ENCODE data around the gene ZNF599. TPM values are rescaled to one million over a fixed set of nuclear protein-coding genes. Genes with fewer than 3 reads are reported as not detected.
A peak's percentile ranks its signal among the peaks of the same experiment; 100 is the strongest.

ZNF599 gene
- total and polyA plus RNA-seq, 2 of the 13 experiments (the other 11 are each of a cell fraction or from before 2014, with no cell fraction given), result 5.8 to 7.3 TPM

- Histone ChIP-seq H3K27ac (ENCODE audit: extremely low read length, insufficient read depth, low read length) (no peak overlapping the region), H3K4me1 (ENCODE audit: insufficient read depth, low read length) (peaks cover 30% of the 10 kb centered on the region), H3K9ac (ENCODE audit: insufficient read depth, low read depth, low read length) (no peak overlapping the region), H2AFZ (ENCODE audit: low read length) (no peak overlapping the region), H3K4me2 (ENCODE audit: low read depth, low read length) (no peak overlapping the region; the same call in 1 of the 2 replicates), H3K4me3 (replicated peaks in 1 of 3; ENCODE audit: insufficient read depth in 1 of 3, low read depth in 2 of 3, low read length in 3 of 3) (no peak overlapping the region), H3K79me2 (ENCODE audit: insufficient read depth, low read length) (no peaks in the 10 kb centered on the region), H3K9me3 (ENCODE audit: low read length) (no peaks in the 10 kb centered on the region), H3K27me3 (ENCODE audit: control insufficient read depth in 1 of 2, insufficient read depth in 2 of 2, low read length in 2 of 2) (peaks cover 0 to 23% of the 10 kb centered on the region in 2 experiments; a peak in 3 of 5 replicates), H4K20me1 (ENCODE audit: insufficient read depth, low read length) (no peaks in the 10 kb centered on the region), H3K36me3 (replicated peaks in 1 of 2; ENCODE audit: control insufficient read depth in 1 of 2, insufficient read depth in 2 of 2, low read length in 2 of 2) (no peaks in the 10 kb centered on the region)
- TF ChIP-seq FOXJ3 (CRISPR knock-in tag; IDR thresholded peaks at IDR 0.05; ENCODE audit: borderline replicate concordance) (no peak), HOXA7 (CRISPR knock-in tag; IDR thresholded peaks at IDR 0.05) (no peak), NCOA2 (CRISPR knock-in tag; IDR thresholded peaks at IDR 0.05) (no peak), CENPX (CRISPR knock-in tag; IDR thresholded peaks at IDR 0.05) (no peak), E2F1 (CRISPR knock-in tag; IDR thresholded peaks at IDR 0.05) (no peak), ZNF850 (CRISPR knock-in tag; conservative IDR thresholded peaks at IDR 0.05) (no peak), ZNF256 (CRISPR knock-in tag; conservative IDR thresholded peaks at IDR 0.05) (no peak), MAX (IDR thresholded peaks at IDR 0.05) (no peak), ZNF264 (CRISPR knock-in tag; IDR thresholded peaks at IDR 0.05) (no peak), TP53 (CRISPR knock-in tag; conservative IDR thresholded peaks at IDR 0.05) (no peak), PRPF4 (IDR thresholded peaks at IDR 0.05; ENCODE audit: low read depth, low read length, poor library complexity, severe bottlenecking) (no peak), ZBTB14 (CRISPR knock-in tag; IDR thresholded peaks at IDR 0.05) (no peak), RORA (CRISPR knock-in tag; IDR thresholded peaks at IDR 0.05) (no peak), TCF7L2 (IDR thresholded peaks at IDR 0.05; ENCODE audit: low read depth, low read length) (no peak), YEATS2 (CRISPR knock-in tag; IDR thresholded peaks at IDR 0.05; ENCODE audit: borderline replicate concordance) (no peak), ZFY (CRISPR knock-in tag; IDR thresholded peaks at IDR 0.05) (no peak), JDP2 (CRISPR knock-in tag; IDR thresholded peaks at IDR 0.05; ENCODE audit: borderline replicate concordance) (no peak)
- CTCF ChIA-PET (ENCODE audit: low intra/inter-chr PET ratio, low total read pairs), result no interaction called here
- 19% methylated on average over 8 of the region's 11 CpGs for WGBS (ENCODE audit: low lambda C conversion rate)
- POLR2A ChIA-PET, result no interaction called here
- no peak for DNase-seq (ENCODE audit: low spot score)
- in situ Hi-C loops (cut with HindIII; ENCODE audit: extremely low pct_ligation_motif_present, low pct_unique_long_range_greater_than_20kb), result no loop called here
- BruUV-seq (replicated peaks), result no TSS peak
- intact Hi-C loops (cut with micrococcal nuclease; ENCODE audit: unreplicated experiment), result no loop called here
- peak; percentile 41; the same call in 2 of the 3 replicates for ATAC-seq
- FAIRE-seq, result no peak
Observed at GRCh38 chr19:34722353-34722752, 50.7 kb downstream of the ZNF599 start.

Measured in HepG2 (cell line).